ENCODE data around the gene UTP18. TPM values are rescaled to one million over a fixed set of nuclear protein-coding genes. Genes with fewer than 3 reads are reported as not detected.

UTP18 gene
- total and polyA plus RNA-seq, 9 of the 15 experiments (the other 6 are each of a cell fraction or from before 2014, with no cell fraction given), result 31.1 to 99.2 (median 66.7) TPM

- Histone ChIP-seq H3K4me2 (ENCODE audit: insufficient read depth, low read length) (no peak overlapping the region), H3K27me3 (ENCODE audit: control insufficient read depth in 2 of 2, insufficient read depth in 2 of 2, low read length in 2 of 2) (peaks cover 3 to 4% of the 10 kb centered on the region in 2 experiments; a peak in 2 of 5 replicates), H3K9me3 (replicated peaks; ENCODE audit: control insufficient read depth, insufficient read depth, low read depth, low read length) (0 out of 2 replicates have a peak, but pooled peaks cover 3% of the 10 kb centered on the region), H3K4me1 (replicated peaks in 1 of 2; ENCODE audit: control insufficient read depth in 2 of 2, insufficient read depth in 2 of 2, low read length in 2 of 2) (no peaks in the 10 kb centered on the region), H2AFZ (ENCODE audit: low read depth, low read length) (no peak overlapping the region), H3K4me3 (no peak overlapping the region), H3K79me2 (ENCODE audit: control insufficient read depth, insufficient read depth, low read length) (no peaks in the 10 kb centered on the region), H3K9me1 (ENCODE audit: control insufficient read depth, insufficient read depth, low read length) (no peaks in the 10 kb centered on the region), H3K36me3 (ENCODE audit: control insufficient read depth, insufficient read depth, low read length) (no peaks in the 10 kb centered on the region), H3K27ac (ENCODE audit: extremely low read depth, low read depth, low read length) (no peak overlapping the region), H4K20me1 (replicated peaks; ENCODE audit: control insufficient read depth, insufficient read depth, low read length) (no peaks in the 10 kb centered on the region), H3K9ac (ENCODE audit: insufficient read depth in 1 of 2, low read depth in 2 of 2, low read length in 2 of 2) (no peak overlapping the region)
- FAIRE-seq, result peak; percentile 86
- in situ Hi-C loops (cut with MboI), result no loop called here
- ChIA-PET CTCF (ENCODE audit: low intra/inter-chr PET ratio) (interaction anchor here (0.7 to 1.6 kb wide), 5 partner anchors 24 to 318 kb away, joined by 3 to 8 read pairs (median 5); no protein-coding TSS in a partner anchor), POLR2A (no interaction called here)
- BruUV-seq (replicated peaks), result no TSS peak
- WGBS (ENCODE audit: insufficient coverage, low coverage, missing lambda C conversion rate), result 0% methylated on average over 3 of the region's 3 CpGs
- intact Hi-C loops (cut with micrococcal nuclease), result loop anchor here (5.0 to 10.0 kb wide), 3 partner anchors 45 to 215 kb away; no protein-coding TSS in a partner anchor
- ATAC-seq, result peak; percentile 99
- peak; percentile 24 to 60 (median 33) for DNase-seq (ENCODE audit: extremely low read depth in 1 of 4, low spot score in 3 of 4)
- TF ChIP-seq ILK (tag; IDR thresholded peaks at IDR 0.05; ENCODE audit: borderline replicate concordance, low read depth), result no peak
- TF ChIP-seq RBBP5 (IDR thresholded peaks at IDR 0.05; ENCODE audit: borderline replicate concordance, insufficient read depth, low read length, poor library complexity, severe bottlenecking), result no peak
- TF ChIP-seq ARID4B (CRISPR knock-in tag; IDR thresholded peaks at IDR 0.05), result no peak
- no peak for TF ChIP-seq ZNF41 (CRISPR knock-in tag; conservative IDR thresholded peaks at IDR 0.05)
- no peak for TF ChIP-seq EGR1 (conservative IDR thresholded peaks at IDR 0.05)
- peak; percentile 83 to 100 (median 99) for TF ChIP-seq CTCF (IDR thresholded peaks at IDR 0.05 in 2 of 3, conservative IDR thresholded peaks at IDR 0.05 in 1 of 3; ENCODE audit: insufficient read depth in 2 of 3, low read depth in 1 of 3, low read length in 3 of 3)
- TF ChIP-seq ZNF174 (CRISPR knock-in tag; IDR thresholded peaks at IDR 0.05), result no peak
- no peak for TF ChIP-seq ARID1B (IDR thresholded peaks at IDR 0.05)
- TF ChIP-seq ZNF584 (CRISPR knock-in tag; IDR thresholded peaks at IDR 0.05; ENCODE audit: low read depth), result no peak
- TF ChIP-seq IRF9 (tag; IDR thresholded peaks at IDR 0.05), result no peak
- no peak for TF ChIP-seq ELF4 (CRISPR knock-in tag; IDR thresholded peaks at IDR 0.05)
Observed at GRCh38 chr17:51322390-51323029, 62.2 kb downstream of the UTP18 start.
